Activated B cell treated with CpG ODN at 0.5 μM for 24 hours (primary cell): ENCODE data around the gene DGKB. TPM values are rescaled to one million over a fixed set of nuclear protein-coding genes. Genes with fewer than 3 reads are reported as not detected.

Experiments used
- ATAC-seq: fragments of 200-7000 bp; cut with Tn5 transposase; one replicate; pipeline ENCODE4 v1.10.0; 2021; ENCODE audit warnings: low read depth, mild to moderate bottlenecking, moderate library complexity
- CTCF ChIA-PET: fragments of 350-600 bp; sonication (Branson Sonifier 250); formaldehyde crosslinking; loops from one replicate; lab custom pipeline; 2021; ENCODE audit warnings: antibody characterized with exemption; lab: Charles Lee
- POLR2A ChIA-PET: fragments of 350-600 bp; sonication (Branson Sonifier 250); formaldehyde crosslinking; loops from one replicate; lab custom pipeline; 2021; ENCODE audit warnings: antibody characterized with exemption; lab: Charles Lee
- DNase-seq: peaks from one replicate; pipeline ENCODE4 v3.0.0; 2022
- H3K27ac Mint-ChIP-seq: one replicate; pipeline ENCODE4 v1.8.0; 2020; ENCODE audit warnings: mixed read lengths
- H3K27me3 Mint-ChIP-seq: one replicate; pipeline ENCODE4 v1.8.0; 2021; ENCODE audit warnings: mixed read lengths
- H3K36me3 Mint-ChIP-seq: one replicate; pipeline ENCODE4 v1.8.0; 2021; ENCODE audit warnings: low read depth, mixed read lengths
- H3K4me1 Mint-ChIP-seq: one replicate; pipeline ENCODE4 v1.8.0; 2021; ENCODE audit warnings: mixed read lengths
- H3K4me3 Mint-ChIP-seq: one replicate; pipeline ENCODE4 v1.8.0; 2020; ENCODE audit warnings: mild to moderate bottlenecking, mixed read lengths
- H3K9me3 Mint-ChIP-seq: one replicate; pipeline ENCODE4 v1.8.0; 2020; ENCODE audit warnings: mixed read lengths
- CTCF ChIP-seq: fragments of 200-600 bp; IDR thresholded peaks from one replicate; pipeline ENCODE4 v1.8.0; 2022; ENCODE audit warnings: antibody characterized with exemption, mild to moderate bottlenecking
- intact Hi-C: fragments of 100-400 bp; cut with micrococcal nuclease; formaldehyde crosslinking; loops from one replicate; pipeline ENCODE4 v1.15.1; 2024
- total RNA-seq: library from RNA; stranded (reverse); gene quantifications from 2 replicates; pipeline ENCODE4 v1.2.3, GENCODE V29; 2022

The DGKB gene
- total RNA-seq, 1 donor from 2014 or later: not detected

- DNase-seq (no peak), ATAC-seq (no peak)
- Mint-ChIP-seq H3K27ac (no peak overlapping the region), H3K4me1 (no peaks in the 10 kb centered on the region), H3K36me3 (no peaks in the 10 kb centered on the region), H3K4me3 (no peak overlapping the region), H3K27me3 (no peaks in the 10 kb centered on the region), H3K9me3 (no peaks in the 10 kb centered on the region)
- TF ChIP-seq CTCF: no peak
- POLR2A ChIA-PET: no interaction called here
- intact Hi-C loops: no loop called here
- CTCF ChIA-PET: no interaction called here
Observed at GRCh38 chr7:14793151-14793550, 109.4 kb downstream of the DGKB start.

GRCh38 chr7:14787551-14787950 lies 115.0 kb downstream of the DGKB start:
- no peaks in the 10 kb centered on the region for H3K36me3 Mint-ChIP-seq
- ChIA-PET CTCF (no interaction called here), POLR2A (no interaction called here)
- H3K4me3 Mint-ChIP-seq: no peak overlapping the region
- no peak overlapping the region for H3K27ac Mint-ChIP-seq
- no peaks in the 10 kb centered on the region for H3K27me3 Mint-ChIP-seq
- intact Hi-C loops: no loop called here
- DNase-seq: no peak
- no peak for TF ChIP-seq CTCF
- no peak for ATAC-seq
- H3K9me3 Mint-ChIP-seq: no peaks in the 10 kb centered on the region
- H3K4me1 Mint-ChIP-seq: no peaks in the 10 kb centered on the region

GRCh38 chr7:14786314-14786895 lies 116.1 kb downstream of the DGKB start:
- H3K4me3 Mint-ChIP-seq: no peak overlapping the region
- H3K27ac Mint-ChIP-seq: no peak overlapping the region
- ChIA-PET POLR2A (no interaction called here), CTCF (no interaction called here)
- H3K36me3 Mint-ChIP-seq: no peaks in the 10 kb centered on the region
- intact Hi-C loops: no loop called here
- ATAC-seq: no peak
- no peaks in the 10 kb centered on the region for H3K4me1 Mint-ChIP-seq
- no peak for TF ChIP-seq CTCF
- no peaks in the 10 kb centered on the region for H3K27me3 Mint-ChIP-seq
- no peaks in the 10 kb centered on the region for H3K9me3 Mint-ChIP-seq
- no peak for DNase-seq

GRCh38 chr7:14777806-14778205 lies 124.7 kb downstream of the DGKB start:
- intact Hi-C loops: no loop called here
- H3K4me1 Mint-ChIP-seq: no peaks in the 10 kb centered on the region
- DNase-seq (no peak), ATAC-seq (no peak)
- POLR2A ChIA-PET: no interaction called here
- no peak overlapping the region for H3K27ac Mint-ChIP-seq
- H3K4me3 Mint-ChIP-seq: no peak overlapping the region
- CTCF ChIA-PET: no interaction called here
- no peaks in the 10 kb centered on the region for H3K36me3 Mint-ChIP-seq
- no peaks in the 10 kb centered on the region for H3K27me3 Mint-ChIP-seq
- H3K9me3 Mint-ChIP-seq: peaks cover 16% of the 10 kb centered on the region
- no peak for TF ChIP-seq CTCF

GRCh38 chr7:14776266-14776665 lies 126.3 kb downstream of the DGKB start:
- TF ChIP-seq CTCF: no peak
- H3K9me3 Mint-ChIP-seq: peaks cover 16% of the 10 kb centered on the region
- H3K4me1 Mint-ChIP-seq: no peaks in the 10 kb centered on the region
- H3K27ac Mint-ChIP-seq: no peak overlapping the region
- ATAC-seq (no peak), DNase-seq (no peak)
- no peaks in the 10 kb centered on the region for H3K27me3 Mint-ChIP-seq
- intact Hi-C loops: no loop called here
- no peaks in the 10 kb centered on the region for H3K36me3 Mint-ChIP-seq
- H3K4me3 Mint-ChIP-seq: no peak overlapping the region
- CTCF ChIA-PET: no interaction called here
- POLR2A ChIA-PET: no interaction called here
